Upper lobe of left lung (tissue), 4 donors: ENCODE data around the gene KCND2.

Experiments used
- EP300 ChIP-seq, 4 donors: sonication (generic); formaldehyde crosslinking; IDR thresholded peaks; one replicate each; pipeline ENCODE4 v1.5.1; 2017; ENCODE audit warnings: antibody characterized with exemption in 4 of 4, control low read depth in 2 of 4
- POLR2A ChIP-seq, 4 donors: fragments of 450-650 bp; IDR thresholded peaks; one replicate each; pipeline ENCODE4 v1.5.1; 2016 to 2017; ENCODE audit warnings: antibody characterized with exemption in 4 of 4, mild to moderate bottlenecking in 2 of 4
- POLR2AphosphoS5 ChIP-seq, 2 donors: sonication (generic); formaldehyde crosslinking; IDR thresholded peaks; one replicate each; pipeline ENCODE4 v1.5.1; 2017; ENCODE audit warnings: antibody characterized with exemption in 2 of 2
- TF ChIP-seq, protein P1 (sequence below), 6 experiments: fragments of 450-650 bp in 4 of 6; fragments of 200-600 bp in 2 of 6; sonication (generic) in 2 of 6; IDR thresholded peaks; one replicate each; pipeline ENCODE4 v1.5.1; 2016 to 2019; ENCODE audit warnings: antibody characterized with exemption in 6 of 6

DNA sequence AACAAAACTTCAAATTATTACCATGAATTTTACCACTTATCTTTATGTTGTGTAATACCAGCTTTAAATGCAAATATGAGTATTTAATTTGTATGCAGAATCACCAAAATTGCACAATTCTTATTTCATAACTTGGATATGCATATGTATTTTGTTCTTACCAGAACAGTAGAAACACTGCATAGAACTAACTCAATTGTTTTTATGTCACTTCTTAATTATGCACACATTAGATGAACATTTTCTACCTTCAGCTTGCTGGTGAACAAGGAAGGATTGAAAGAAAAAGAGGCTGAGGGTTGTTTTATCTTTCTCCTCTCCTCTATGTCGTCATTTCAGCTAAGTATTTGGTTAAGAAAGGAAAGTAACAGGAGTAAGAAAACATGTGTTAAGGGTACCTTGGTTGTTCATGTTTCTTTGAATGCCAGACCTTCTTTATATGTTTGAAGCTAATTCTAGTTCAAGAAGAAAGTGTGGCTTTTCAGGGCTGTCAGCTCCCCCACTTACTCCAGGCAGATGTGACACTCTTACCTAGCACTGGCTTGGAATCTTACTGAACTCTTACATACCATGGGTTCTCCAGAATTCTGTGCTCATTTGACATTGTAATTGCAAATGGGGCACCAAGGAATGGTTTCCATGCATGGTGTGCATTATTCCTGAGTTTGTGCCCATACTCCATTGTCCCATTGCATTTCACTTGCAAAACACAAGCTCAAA is 436.4 kb downstream of the KCND2 start:
- TF ChIP-seq, protein P1, sequence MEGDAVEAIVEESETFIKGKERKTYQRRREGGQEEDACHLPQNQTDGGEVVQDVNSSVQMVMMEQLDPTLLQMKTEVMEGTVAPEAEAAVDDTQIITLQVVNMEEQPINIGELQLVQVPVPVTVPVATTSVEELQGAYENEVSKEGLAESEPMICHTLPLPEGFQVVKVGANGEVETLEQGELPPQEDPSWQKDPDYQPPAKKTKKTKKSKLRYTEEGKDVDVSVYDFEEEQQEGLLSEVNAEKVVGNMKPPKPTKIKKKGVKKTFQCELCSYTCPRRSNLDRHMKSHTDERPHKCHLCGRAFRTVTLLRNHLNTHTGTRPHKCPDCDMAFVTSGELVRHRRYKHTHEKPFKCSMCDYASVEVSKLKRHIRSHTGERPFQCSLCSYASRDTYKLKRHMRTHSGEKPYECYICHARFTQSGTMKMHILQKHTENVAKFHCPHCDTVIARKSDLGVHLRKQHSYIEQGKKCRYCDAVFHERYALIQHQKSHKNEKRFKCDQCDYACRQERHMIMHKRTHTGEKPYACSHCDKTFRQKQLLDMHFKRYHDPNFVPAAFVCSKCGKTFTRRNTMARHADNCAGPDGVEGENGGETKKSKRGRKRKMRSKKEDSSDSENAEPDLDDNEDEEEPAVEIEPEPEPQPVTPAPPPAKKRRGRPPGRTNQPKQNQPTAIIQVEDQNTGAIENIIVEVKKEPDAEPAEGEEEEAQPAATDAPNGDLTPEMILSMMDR (IDR thresholded peaks at IDR 0.05), result no peak
- no peak for TF ChIP-seq EP300 (IDR thresholded peaks at IDR 0.05)
- no peak for TF ChIP-seq POLR2A (IDR thresholded peaks at IDR 0.05)
- TF ChIP-seq POLR2AphosphoS5 (IDR thresholded peaks at IDR 0.05), result no peak
